ENCODE results near the gene LRRC14B. TPM values are rescaled to one million over a fixed set of nuclear protein-coding genes. Genes with fewer than 3 reads are reported as not detected.
A peak's percentile ranks its signal among the peaks of the same experiment; 100 is the strongest.
"Not testable (repeated sequence)": the region's sequence is repeated elsewhere in the genome, so short reads cannot be mapped to it uniquely, and the experiment has no call there.

The LRRC14B gene
- total RNA-seq, 1 donor from 2014 or later, result 93.4 TPM

- Histone ChIP-seq H3K36me3 (peaks cover 14% of the 10 kb centered on the region), H3K4me3 (peak overlapping the region; percentile 100), H3K27me3 (ENCODE audit: low read depth) (no peaks in the 10 kb centered on the region), H3K27ac (replicated peaks) (peak overlapping the region; percentile 99), H3K4me1 (peaks cover 78% of the 10 kb centered on the region), H3K9me3 (replicated peaks) (no peaks in the 10 kb centered on the region)
- TF ChIP-seq CTCF (IDR thresholded peaks at IDR 0.05; ENCODE audit: borderline replicate concordance), result peak; percentile 15
- intact Hi-C loops (cut with micrococcal nuclease), result no loop called here
- no peak for DNase-seq
Observed at GRCh38 chr5:218457-219291, 27.4 kb downstream of the LRRC14B start.

GRCh38 chr5:219460-219863 is 28.2 kb downstream of the LRRC14B start:
- Histone ChIP-seq H3K36me3 (peaks cover 15% of the 10 kb centered on the region), H3K4me3 (peak overlapping the region; percentile 100), H3K27ac (replicated peaks) (peak overlapping the region; percentile 99), H3K9me3 (replicated peaks) (no peaks in the 10 kb centered on the region), H3K27me3 (ENCODE audit: low read depth) (no peaks in the 10 kb centered on the region), H3K4me1 (peaks cover 81% of the 10 kb centered on the region)
- DNase-seq, result no peak
- no peak for TF ChIP-seq CTCF (IDR thresholded peaks at IDR 0.05; ENCODE audit: borderline replicate concordance)
- intact Hi-C loops (cut with micrococcal nuclease), result no loop called here

- DNase-seq, result no peak
- Histone ChIP-seq H3K9me3 (replicated peaks) (no peaks in the 10 kb centered on the region), H3K27ac (replicated peaks) (peak overlapping the region; percentile 99), H3K4me3 (peak overlapping the region; percentile 100), H3K27me3 (ENCODE audit: low read depth) (no peaks in the 10 kb centered on the region), H3K36me3 (peaks cover 15% of the 10 kb centered on the region), H3K4me1 (peaks cover 76% of the 10 kb centered on the region)
- intact Hi-C loops (cut with micrococcal nuclease), result no loop called here
- TF ChIP-seq CTCF (IDR thresholded peaks at IDR 0.05; ENCODE audit: borderline replicate concordance), result no peak
Observed at GRCh38 chr5:219991-220390, 28.7 kb downstream of the LRRC14B start.

- Histone ChIP-seq H3K27ac (replicated peaks) (peak overlapping the region; percentile 23), H3K4me1 (peaks cover 60% of the 10 kb centered on the region), H3K36me3 (peaks cover 45% of the 10 kb centered on the region)
- DNase-seq; intact Hi-C loops (cut with micrococcal nuclease); H3K9me3 ChIP-seq (replicated peaks); H3K27me3 ChIP-seq (ENCODE audit: low read depth); H3K4me3 ChIP-seq: not testable (repeated sequence)
Observed at GRCh38 chr5:222951-223715, 31.8 kb downstream of the LRRC14B start.

GRCh38 chr5:223791-224190 is 32.5 kb downstream of the LRRC14B start:
- H3K4me3 ChIP-seq, result no peak overlapping the region
- peaks cover 54% of the 10 kb centered on the region for H3K4me1 ChIP-seq
- no peaks in the 10 kb centered on the region for H3K27me3 ChIP-seq (ENCODE audit: low read depth)
- TF ChIP-seq CTCF (IDR thresholded peaks at IDR 0.05; ENCODE audit: borderline replicate concordance), result no peak
- H3K9me3 ChIP-seq (replicated peaks), result no peaks in the 10 kb centered on the region
- peaks cover 52% of the 10 kb centered on the region for H3K36me3 ChIP-seq
- intact Hi-C loops (cut with micrococcal nuclease), result no loop called here
- no peak overlapping the region for H3K27ac ChIP-seq (replicated peaks)
- no peak for DNase-seq

- Histone ChIP-seq H3K4me1 (peaks cover 38% of the 10 kb centered on the region), H3K9me3 (replicated peaks) (no peaks in the 10 kb centered on the region), H3K27me3 (ENCODE audit: low read depth) (no peaks in the 10 kb centered on the region), H3K36me3 (peaks cover 67% of the 10 kb centered on the region), H3K4me3 (no peak overlapping the region), H3K27ac (replicated peaks) (no peak overlapping the region)
- DNase-seq, result no peak
- intact Hi-C loops (cut with micrococcal nuclease), result no loop called here
- no peak for TF ChIP-seq CTCF (IDR thresholded peaks at IDR 0.05; ENCODE audit: borderline replicate concordance)
Observed at GRCh38 chr5:225334-225733, 34.0 kb downstream of the LRRC14B start.

GRCh38 chr5:227375-227774 is 36.1 kb downstream of the LRRC14B start:
- H3K4me3 ChIP-seq; DNase-seq; H3K27ac ChIP-seq (replicated peaks); H3K9me3 ChIP-seq (replicated peaks); intact Hi-C loops (cut with micrococcal nuclease); H3K27me3 ChIP-seq (ENCODE audit: low read depth): not testable (repeated sequence)
- peaks cover 88% of the 10 kb centered on the region for H3K36me3 ChIP-seq
- peaks cover 18% of the 10 kb centered on the region for H3K4me1 ChIP-seq

Measured in left ventricle myocardium inferior (tissue), 1 donor.